H1 (cell line): ENCODE data around the gene MBOAT1. TPM values are rescaled to one million over a fixed set of nuclear protein-coding genes. Genes with fewer than 3 reads are reported as not detected.

Experiments used
- BACH1 ChIP-seq: IDR thresholded peaks from 2 replicates; pipeline ENCODE4 v1.6.1; 2012; ENCODE audit warnings: low read length, improper control_type of control experiment
- HDAC6 ChIP-seq: IDR thresholded peaks from one replicate; pipeline ENCODE4 v1.7.1; 2012; ENCODE audit warnings: low read depth, mild to moderate bottlenecking, inconsistent platforms, low read length, moderate library complexity
- RXRA ChIP-seq: IDR thresholded peaks from 2 replicates; pipeline ENCODE4 v1.6.1; 2011; ENCODE audit warnings: low read depth, mild to moderate bottlenecking, low read length, moderate library complexity; ENCODE audit not compliant: insufficient read depth
- SIRT6 ChIP-seq: IDR thresholded peaks from one replicate; pipeline ENCODE4 v1.7.1; 2012; ENCODE audit warnings: low read length, inconsistent platforms
- polyA plus RNA-seq, 7 experiments: library from polyadenylated mRNA; depleted of rRNA in 3 of 7; stranded (reverse) in 5 of 7; unstranded in 2 of 7; fragments of >200 nt in 5 of 7; fragments of 200-250 nt in 2 of 7; gene quantifications; 1 replicate in 5 of 7; 2 replicates in 1 of 7; 4 replicates in 1 of 7; pipeline versions ENCODE4 v1.2.1 to v1.2.3, GENCODE V29; 2011 to 2013; ENCODE audit warnings: missing spikeins in 2 of 7, mixed read lengths in 2 of 7
- total RNA-seq: library from RNA; stranded (reverse); fragmentation: NEBNext Ultra II Directional; extraction: Animal tissue kit (Norgen Biotek cat#: 25700); gene quantifications from 2 replicates; pipeline ENCODE4 v1.2.1, GENCODE V29; 2021
- TF ChIP-seq, protein P1 (sequence below): IDR thresholded peaks from 2 replicates; pipeline ENCODE4 v1.6.1; 2012; ENCODE audit warnings: low read length, inconsistent platforms

MBOAT1 gene
- total and polyA plus RNA-seq, 2 of the 8 experiments (the other 6 are each of a cell fraction or from before 2014, with no cell fraction given), result 4.9 to 19.5 TPM

DNA sequence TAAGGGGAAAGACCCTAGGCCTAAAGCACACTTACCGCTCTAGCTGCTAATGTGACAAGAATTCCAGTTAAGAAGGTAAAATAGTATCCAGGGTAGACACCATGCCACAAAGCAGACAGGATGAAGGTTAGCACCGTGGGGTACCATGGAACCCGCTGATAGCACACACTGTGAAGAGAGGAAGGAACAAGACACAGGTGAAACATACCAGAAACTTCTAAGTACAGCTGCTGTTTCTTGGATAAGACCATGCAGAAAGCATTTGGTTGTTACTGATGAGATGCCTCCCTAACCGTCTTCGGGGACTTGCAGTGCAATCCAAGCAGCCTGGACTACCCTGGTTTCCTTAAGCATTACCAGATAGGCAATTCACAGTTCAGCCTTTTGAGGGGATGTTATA is 99.4 kb downstream of the MBOAT1 start (continued):
- TF ChIP-seq HDAC6 (no peak), RXRA (no peak), BACH1 (no peak), SIRT6 (no peak)
- TF ChIP-seq, protein P1, sequence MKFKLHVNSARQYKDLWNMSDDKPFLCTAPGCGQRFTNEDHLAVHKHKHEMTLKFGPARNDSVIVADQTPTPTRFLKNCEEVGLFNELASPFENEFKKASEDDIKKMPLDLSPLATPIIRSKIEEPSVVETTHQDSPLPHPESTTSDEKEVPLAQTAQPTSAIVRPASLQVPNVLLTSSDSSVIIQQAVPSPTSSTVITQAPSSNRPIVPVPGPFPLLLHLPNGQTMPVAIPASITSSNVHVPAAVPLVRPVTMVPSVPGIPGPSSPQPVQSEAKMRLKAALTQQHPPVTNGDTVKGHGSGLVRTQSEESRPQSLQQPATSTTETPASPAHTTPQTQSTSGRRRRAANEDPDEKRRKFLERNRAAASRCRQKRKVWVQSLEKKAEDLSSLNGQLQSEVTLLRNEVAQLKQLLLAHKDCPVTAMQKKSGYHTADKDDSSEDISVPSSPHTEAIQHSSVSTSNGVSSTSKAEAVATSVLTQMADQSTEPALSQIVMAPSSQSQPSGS, result no peak
